ENCODE results near the gene ZBTB20.

Gene ZBTB20

DNA sequence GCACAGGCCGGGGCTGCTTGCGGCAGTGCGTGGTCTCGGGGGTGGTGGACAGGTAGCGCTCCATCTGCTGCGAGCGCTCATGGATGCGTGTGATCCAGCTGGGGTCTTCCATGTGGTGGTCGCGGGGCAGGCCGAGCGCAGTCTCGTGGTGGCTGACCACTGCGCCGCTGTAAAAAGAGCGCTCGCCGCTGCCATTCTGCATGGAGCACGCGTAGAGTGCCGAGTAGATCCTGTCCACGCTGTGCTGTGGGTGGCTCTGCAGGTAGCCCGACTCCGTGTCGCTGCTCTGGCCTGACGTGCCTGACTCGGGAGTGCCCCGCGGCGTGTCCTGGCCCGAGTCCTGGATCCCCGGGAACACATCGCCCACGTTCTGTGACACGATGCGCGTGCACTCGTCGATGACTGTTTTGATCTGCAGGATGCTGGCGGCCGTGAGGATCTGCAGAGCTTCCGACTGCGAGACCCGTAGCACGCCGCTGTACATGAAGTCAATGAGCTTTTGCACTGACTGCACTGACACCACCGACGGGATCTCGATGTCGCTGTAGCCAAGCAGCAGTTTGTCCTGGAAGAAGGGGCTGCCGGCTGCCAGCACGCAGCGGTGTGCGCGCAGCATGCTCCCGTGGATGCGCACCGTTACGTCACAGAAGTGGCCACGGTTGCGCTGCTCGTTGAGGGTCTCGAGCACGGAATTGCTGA is 795.8 kb downstream of the ZBTB20 start:
- no peak for DNase-seq

GRCh38 chr3:114350690-114351089 is 796.4 kb downstream of the ZBTB20 start:
- DNase-seq: no peak

- DNase-seq: no peak
Observed at GRCh38 chr3:114350271-114350670, 796.8 kb downstream of the ZBTB20 start.

DNA sequence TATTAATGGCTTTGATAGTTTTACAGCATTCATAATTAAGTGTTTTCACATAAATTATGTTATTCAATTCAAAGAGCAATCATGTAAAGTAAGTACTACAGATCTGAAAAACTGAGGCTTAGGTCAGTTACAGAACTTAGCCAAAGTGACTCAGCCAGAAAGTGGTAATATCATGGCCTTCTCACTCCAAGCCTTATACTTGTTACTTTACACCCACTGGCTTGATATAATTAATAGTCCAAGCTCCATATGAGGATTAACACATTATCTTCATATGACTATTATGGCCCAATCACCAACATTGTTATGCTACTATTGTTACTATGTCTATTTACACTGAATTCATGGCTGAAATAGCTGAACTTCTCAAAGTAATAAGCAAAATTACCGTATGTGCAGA is 802.6 kb downstream of the ZBTB20 start:
- DNase-seq: no peak

GRCh38 chr3:114338651-114339357 is 808.3 kb downstream of the ZBTB20 start:
- no peak for DNase-seq

GRCh38 chr3:114336857-114337256 is 810.2 kb downstream of the ZBTB20 start:
- no peak for DNase-seq

GRCh38 chr3:114336122-114336697 is 810.9 kb downstream of the ZBTB20 start:
- no peak for DNase-seq

DNA sequence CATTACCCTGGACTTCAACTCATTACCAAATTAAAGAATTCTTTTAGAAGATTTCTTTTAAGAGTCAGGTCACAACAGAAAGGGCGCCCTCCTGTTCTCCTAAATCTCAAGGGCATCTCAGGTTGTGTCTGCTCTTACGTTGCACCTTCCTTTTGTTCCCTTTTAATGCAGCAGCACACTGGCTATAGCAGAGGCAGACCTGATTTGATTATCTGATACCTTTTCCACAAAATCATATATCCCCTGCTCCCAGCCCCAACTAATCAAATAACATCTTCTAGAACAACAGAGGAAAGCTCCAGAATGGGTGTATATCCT is 813.2 kb downstream of the ZBTB20 start:
- DNase-seq: no peak

DNA sequence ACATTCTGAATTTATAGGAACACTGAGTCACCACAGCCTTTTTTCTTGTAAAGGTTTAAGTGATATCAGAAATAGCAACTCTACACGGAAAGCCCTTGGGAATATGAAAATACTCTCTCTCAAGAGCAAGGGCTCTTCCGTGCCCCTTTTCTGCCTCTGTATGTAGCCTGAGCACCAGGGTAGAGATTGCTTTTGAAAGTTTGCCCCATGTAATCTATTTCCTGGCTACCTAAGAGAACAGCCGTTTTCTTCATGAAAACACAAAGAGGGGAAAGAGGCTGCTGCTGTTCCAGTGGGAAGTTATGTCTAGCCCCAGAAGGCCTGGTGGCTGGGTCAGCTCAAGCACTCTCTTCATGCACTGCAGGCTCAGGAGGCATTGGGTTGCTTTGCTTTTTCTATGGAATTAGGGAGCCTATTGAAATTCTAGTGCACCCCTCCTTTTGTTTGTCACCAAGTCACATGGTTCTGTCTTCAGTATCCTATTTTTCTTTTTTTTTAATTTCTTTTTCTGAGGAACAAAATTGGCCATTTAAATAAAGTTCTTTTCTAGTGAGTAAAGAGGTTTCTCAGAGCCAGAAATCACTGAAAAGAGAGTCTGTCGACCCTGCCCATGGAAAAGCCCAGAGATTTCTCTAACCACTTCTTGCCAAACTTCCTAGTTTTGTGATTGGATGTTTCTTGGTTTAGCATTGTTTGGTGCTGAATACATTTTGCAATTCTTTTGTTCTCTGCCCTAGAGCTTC is 813.7 kb downstream of the ZBTB20 start:
- DNase-seq: peak; percentile 12

GRCh38 chr3:114332342-114333179 is 814.5 kb downstream of the ZBTB20 start:
- no peak for DNase-seq

- DNase-seq: no peak
Observed at GRCh38 chr3:114331710-114332109, 815.4 kb downstream of the ZBTB20 start.

DNA sequence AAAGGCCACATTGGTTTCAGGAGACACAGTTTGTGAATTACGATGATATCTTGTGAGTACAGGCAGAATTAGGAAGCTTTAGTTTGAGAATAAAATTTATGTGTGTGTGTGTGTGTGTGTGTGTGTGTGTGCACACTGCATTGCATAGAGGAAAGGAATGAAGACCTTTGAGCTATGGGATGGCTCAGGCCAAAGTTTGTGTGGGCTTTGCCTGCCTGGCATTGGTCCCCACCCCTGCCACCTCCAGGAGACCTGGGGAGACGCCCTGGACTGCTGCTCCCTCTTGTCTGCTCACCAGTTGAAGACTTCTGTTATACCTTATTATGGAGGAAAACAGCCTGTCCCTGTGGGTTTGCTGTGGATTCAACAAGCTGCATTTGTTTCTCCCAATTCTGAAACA is 816.1 kb downstream of the ZBTB20 start:
- no peak for DNase-seq

DNA sequence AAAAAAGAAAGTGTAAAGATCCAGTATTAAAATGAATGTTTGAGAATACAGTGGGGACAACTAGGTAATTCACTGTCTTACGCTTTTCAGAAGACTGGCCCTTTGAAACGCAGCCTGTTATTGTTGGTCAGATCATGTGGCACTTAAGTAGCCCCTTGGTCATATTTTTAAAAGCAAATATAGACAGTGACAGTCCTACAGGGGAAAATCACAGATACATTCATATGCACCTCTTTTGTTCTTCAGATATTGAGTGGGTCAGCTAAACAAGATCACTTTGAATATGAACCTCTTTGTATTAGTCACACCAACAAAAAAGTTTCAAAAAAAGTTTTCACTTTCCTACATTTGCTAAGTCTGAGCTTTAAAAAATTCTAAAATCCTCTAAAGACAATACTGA is 817.3 kb downstream of the ZBTB20 start:
- DNase-seq: no peak

DNA sequence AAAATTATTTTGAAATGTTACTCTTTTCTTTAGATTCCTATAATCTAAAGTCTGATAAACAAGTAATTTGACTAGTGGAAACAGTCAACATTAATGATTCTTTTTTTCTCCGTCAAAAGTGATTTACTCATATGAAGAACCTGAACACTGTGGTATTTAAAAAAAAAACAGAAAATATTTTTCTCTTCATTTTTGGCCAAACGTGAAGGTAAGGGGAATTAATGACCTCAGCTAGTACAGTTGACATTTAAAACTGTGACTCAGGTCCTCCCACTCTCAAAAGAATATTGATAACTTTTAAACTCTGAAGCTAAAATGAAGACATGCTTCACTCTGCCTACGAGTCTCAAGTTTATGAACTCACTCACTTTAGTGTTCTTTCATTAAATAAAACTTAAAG is 818.7 kb downstream of the ZBTB20 start:
- no peak for DNase-seq

- no peak for DNase-seq
Observed at GRCh38 chr3:114327665-114328064, 819.4 kb downstream of the ZBTB20 start.

- no peak for DNase-seq
Observed at GRCh38 chr3:114323546-114324254, 823.4 kb downstream of the ZBTB20 start.

DNA sequence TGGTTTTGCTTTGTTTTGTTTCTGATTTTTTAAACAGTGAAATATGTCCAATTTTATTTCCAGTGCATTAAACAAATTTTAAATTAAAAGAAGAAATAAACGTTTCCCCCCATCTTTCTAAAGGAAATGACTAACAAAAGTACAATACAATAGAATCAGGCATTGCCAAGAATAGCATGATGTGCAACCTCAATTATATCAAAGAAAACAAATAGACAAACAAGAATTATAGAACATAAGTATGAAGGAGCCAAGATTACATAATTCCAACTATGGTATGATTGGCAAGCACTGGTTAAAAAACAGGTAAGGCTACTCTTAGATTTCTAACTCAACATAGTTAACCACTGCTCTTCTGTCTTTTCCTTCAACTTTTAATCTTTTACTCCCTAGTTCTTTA is 826.8 kb downstream of the ZBTB20 start:
- no peak for DNase-seq

GRCh38 chr3:114319453-114319852 is 827.6 kb downstream of the ZBTB20 start:
- DNase-seq: no peak

- DNase-seq: no peak
Observed at GRCh38 chr3:114318295-114318694, 828.8 kb downstream of the ZBTB20 start.

DNA sequence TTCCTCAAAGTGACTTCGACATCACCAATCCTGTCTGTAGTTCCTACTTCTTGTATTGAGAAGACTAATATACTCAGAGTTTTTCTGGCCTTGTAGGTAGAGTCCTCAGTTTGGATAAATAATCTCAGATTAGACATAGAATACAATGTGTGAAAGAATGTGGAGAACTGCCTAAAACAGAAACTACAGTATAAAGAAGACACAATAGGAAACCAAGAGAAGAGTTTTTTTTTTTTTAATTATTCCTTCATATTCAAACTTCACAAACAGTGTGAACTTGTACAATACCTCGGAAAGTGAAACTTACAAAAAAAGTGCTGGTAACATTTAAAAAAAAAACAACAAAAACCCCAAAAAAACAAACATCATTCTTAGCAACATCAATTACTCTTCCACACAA is 832.8 kb downstream of the ZBTB20 start:
- DNase-seq: no peak

- no peak for DNase-seq
Observed at GRCh38 chr3:114313426-114313825, 833.7 kb downstream of the ZBTB20 start.

DNA sequence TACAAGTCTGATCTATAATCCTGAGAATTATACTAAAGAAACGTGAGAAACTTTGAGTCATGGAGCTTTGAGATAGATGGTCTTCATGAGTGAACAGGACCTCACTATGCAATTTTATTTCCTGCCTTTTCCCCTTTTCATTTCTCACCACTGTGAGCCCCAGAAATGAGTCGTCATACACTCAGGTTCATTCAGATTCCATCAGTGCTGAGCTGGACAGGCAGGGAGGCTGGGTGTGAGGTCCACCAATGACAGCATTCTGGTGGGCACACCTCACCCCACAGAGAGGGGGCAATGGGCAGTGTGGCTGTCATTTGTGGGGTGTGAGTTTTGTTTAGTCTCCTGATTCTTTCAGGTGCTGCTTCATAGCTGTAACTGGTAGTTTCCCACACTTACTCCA is 836.4 kb downstream of the ZBTB20 start:
- DNase-seq: no peak

Measured in activated naive CD4-positive, alpha-beta T cell treated with Interleukin-2 at 50 U/mL for 16 hours (primary cell).